PC-9 (cell line): Measurements from ENCODE around the gene KRT79. TPM values are rescaled to one million over a fixed set of nuclear protein-coding genes. Genes with fewer than 3 reads are reported as not detected.
A peak's percentile ranks its signal among the peaks of the same experiment; 100 is the strongest.

Source experiments
- BruUV-seq: library from RNA; stranded (reverse); fragments of 400-500 nt; replicated peaks from 2 replicates; lab custom pipeline; 2021; lab: Mats Ljungman, UMichigan
- CTCF ChIA-PET: fragments of 300-600 bp; sonication (Branson Sonifier 250); formaldehyde crosslinking; loops from one replicate; lab custom pipeline; 2022; ENCODE audit warnings: antibody characterized with exemption; lab: Charles Lee
- POLR2A ChIA-PET: fragments of 300-600 bp; sonication (Branson Sonifier 250); formaldehyde crosslinking; loops from one replicate; lab custom pipeline; 2022; ENCODE audit warnings: antibody characterized with exemption; ENCODE audit not compliant: unreplicated experiment; lab: Charles Lee
- DNase-seq, 2 experiments: peaks; one replicate each; pipeline versions ENCODE4 v3.0.0 to v3.0.0-alpha.2; 2015 to 2022; ENCODE audit warnings: mixed read lengths in 1 of 2
- H2AFZ ChIP-seq: fragments of 200-600 bp; sonication (generic); 2 replicates; pipeline ENCODE4 v1.8.1; 2017; ENCODE audit warnings: antibody characterized with exemption
- H3F3A ChIP-seq: fragments of 200-600 bp; sonication (generic); 2 replicates; pipeline ENCODE4 v1.8.1; 2017; ENCODE audit warnings: antibody characterized with exemption, mild to moderate bottlenecking, low read depth; ENCODE audit not compliant: insufficient read depth
- H3K27ac ChIP-seq: fragments of 200-600 bp; sonication (generic); 2 replicates; pipeline ENCODE4 v1.6.1; 2016; ENCODE audit warnings: mixed run types
- H3K27me3 ChIP-seq: fragments of 200-600 bp; sonication (generic); 2 replicates; pipeline ENCODE4 v1.6.1; 2016; ENCODE audit warnings: low read depth, mixed run types; ENCODE audit not compliant: insufficient read depth
- H3K36me3 ChIP-seq: fragments of 200-600 bp; sonication (generic); 2 replicates; pipeline ENCODE4 v1.6.1; 2016; ENCODE audit warnings: low read depth, mixed run types
- H3K4me1 ChIP-seq: fragments of 200-600 bp; sonication (generic); replicated peaks from 2 replicates; pipeline ENCODE4 v1.6.1; 2016; ENCODE audit warnings: mixed run types; ENCODE audit not compliant: insufficient read depth
- H3K4me2 ChIP-seq: fragments of 200-600 bp; sonication (generic); 2 replicates; pipeline ENCODE4 v1.6.1; 2017; ENCODE audit warnings: mixed run types
- H3K4me3 ChIP-seq: fragments of 200-600 bp; sonication (generic); 2 replicates; pipeline ENCODE4 v1.6.1; 2016; ENCODE audit warnings: mixed run types
- H3K79me2 ChIP-seq: fragments of 200-600 bp; sonication (generic); 2 replicates; pipeline ENCODE4 v1.6.1; 2017; ENCODE audit warnings: low read depth, mixed run types
- H3K9me2 ChIP-seq: fragments of 200-600 bp; sonication (generic); 2 replicates; pipeline ENCODE4 v1.8.1; 2017; ENCODE audit warnings: mild to moderate bottlenecking; ENCODE audit not compliant: insufficient read depth
- H3K9me3 ChIP-seq: fragments of 200-600 bp; sonication (generic); 2 replicates; pipeline ENCODE4 v1.8.1; 2016; ENCODE audit warnings: low read depth; ENCODE audit not compliant: insufficient read depth
- H4K20me1 ChIP-seq: fragments of 200-600 bp; sonication (generic); 2 replicates; pipeline ENCODE4 v1.8.1; 2017; ENCODE audit not compliant: insufficient read depth
- CTCF ChIP-seq: fragments of 200-600 bp; sonication (generic); conservative IDR thresholded peaks from 2 replicates; pipeline ENCODE4 v1.6.1; 2017; ENCODE audit warnings: mixed run types, antibody characterized with exemption, mild to moderate bottlenecking, moderate library complexity
- EZH2 ChIP-seq: fragments of 200-600 bp; sonication (generic); IDR thresholded peaks from 2 replicates; pipeline ENCODE4 v1.8.0; 2017; ENCODE audit warnings: antibody characterized with exemption, low read depth
- intact Hi-C: fragments of 100-400 bp; cut with micrococcal nuclease; formaldehyde crosslinking; loops from one replicate; pipeline ENCODE4 v1.10.0; 2022; ENCODE audit not compliant: unreplicated experiment
- total RNA-seq: library from RNA; stranded (reverse); gene quantifications from 2 replicates; pipeline ENCODE4 v1.2.3, GENCODE V29; 2021

Gene KRT79
- total RNA-seq, 1 experiment from 2014 or later: 0.28 TPM

GRCh38 chr12:52837781-52838608, 3.9 kb upstream of the KRT79 start:
- no peaks in the 10 kb centered on the region for H3K9me3 ChIP-seq
- no peak overlapping the region for H3K27ac ChIP-seq
- no peak overlapping the region; the same call in 1 of the 2 replicates for H3K4me2 ChIP-seq
- H3K79me2 ChIP-seq: no peaks in the 10 kb centered on the region
- no peaks in the 10 kb centered on the region for H3K27me3 ChIP-seq
- no peak overlapping the region for H2AFZ ChIP-seq
- ChIA-PET POLR2A (no interaction called here), CTCF (interaction anchor here (0.6 kb wide), 2 partner anchors 27 to 560 kb away, joined by 3 to 4 read pairs; no protein-coding TSS in a partner anchor)
- no peaks in the 10 kb centered on the region for H3K36me3 ChIP-seq
- H3K4me3 ChIP-seq: no peak overlapping the region
- no peaks in the 10 kb centered on the region for H3F3A ChIP-seq
- no peak for TF ChIP-seq CTCF
- no peak for TF ChIP-seq EZH2
- no peaks in the 10 kb centered on the region for H4K20me1 ChIP-seq
- intact Hi-C loops: no loop called here
- H3K9me2 ChIP-seq: no peaks in the 10 kb centered on the region
- no peak for DNase-seq
- no TSS peak for BruUV-seq
- H3K4me1 ChIP-seq: peaks cover 16% of the 10 kb centered on the region

- BruUV-seq: no TSS peak
- H3K36me3 ChIP-seq: no peaks in the 10 kb centered on the region
- no peak for TF ChIP-seq EZH2
- TF ChIP-seq CTCF: no peak
- no peak overlapping the region for H3K27ac ChIP-seq
- peak overlapping the region; percentile 20; the same call in 1 of the 2 replicates for H3K4me2 ChIP-seq
- no peak overlapping the region for H3K4me3 ChIP-seq
- CTCF ChIA-PET: no interaction called here
- peak; percentile 34 to 63 for DNase-seq
- H2AFZ ChIP-seq: no peak overlapping the region
- intact Hi-C loops: no loop called here
- POLR2A ChIA-PET: no interaction called here
- no peaks in the 10 kb centered on the region for H3K9me3 ChIP-seq
- no peaks in the 10 kb centered on the region for H3K27me3 ChIP-seq
- H3K9me2 ChIP-seq: no peaks in the 10 kb centered on the region
- no peaks in the 10 kb centered on the region for H3F3A ChIP-seq
- no peaks in the 10 kb centered on the region for H4K20me1 ChIP-seq
- peaks cover 16% of the 10 kb centered on the region for H3K4me1 ChIP-seq
- H3K79me2 ChIP-seq: no peaks in the 10 kb centered on the region
These were observed 3.3 kb upstream of the KRT79 start for GRCh38 chr12:52837413-52837741.

GRCh38 chr12:52836491-52837412, 2.6 kb upstream of the KRT79 start:
- BruUV-seq: no TSS peak
- intact Hi-C loops: no loop called here
- CTCF ChIA-PET: interaction anchor here (0.5 kb wide), 1 partner anchor 816 kb away, joined by 3 read pairs; no protein-coding TSS in a partner anchor

More at GRCh38 chr12:52836491-52837412, 2.6 kb upstream of the KRT79 start:
- H3K79me2 ChIP-seq: no peaks in the 10 kb centered on the region
- H2AFZ ChIP-seq: no peak overlapping the region
- no peaks in the 10 kb centered on the region for H3K36me3 ChIP-seq
- H3K27ac ChIP-seq: no peak overlapping the region
- H4K20me1 ChIP-seq: no peaks in the 10 kb centered on the region
- peak overlapping the region; percentile 20; the same call in 1 of the 2 replicates for H3K4me2 ChIP-seq
- POLR2A ChIA-PET: no interaction called here
- no peaks in the 10 kb centered on the region for H3K27me3 ChIP-seq
- H3K9me2 ChIP-seq: no peaks in the 10 kb centered on the region
- TF ChIP-seq CTCF (no peak), EZH2 (no peak)
- H3F3A ChIP-seq: no peaks in the 10 kb centered on the region
- no peak overlapping the region for H3K4me3 ChIP-seq
- peaks cover 16% of the 10 kb centered on the region for H3K4me1 ChIP-seq
- no peaks in the 10 kb centered on the region for H3K9me3 ChIP-seq
- DNase-seq: no peak
